OCI-LY3 (cell line): Measurements from ENCODE around the gene ZBTB16.

Experiments used
- H2AFZ ChIP-seq: fragments of 200-600, 300-600 bp; shearing (Covaris generic); 2 replicates; pipeline ENCODE4 v1.6.0; 2014; ENCODE audit warnings: antibody characterized with exemption, low read depth, low read length
- H3K27ac ChIP-seq: fragments of 200-600, 300-600 bp; sonication (generic); 2 replicates; pipeline ENCODE4 v1.5.1; 2014; ENCODE audit warnings: mild to moderate bottlenecking, low read length, moderate library complexity, mixed read lengths
- H3K27me3 ChIP-seq: fragments of 200-600, 300-600 bp; sonication (generic); 2 replicates; pipeline ENCODE4 v1.6.1; 2014; ENCODE audit warnings: low read depth, low read length, mixed read lengths
- H3K36me3 ChIP-seq: fragments of 200-600, 300-600 bp; sonication (generic); replicated peaks from 2 replicates; pipeline ENCODE3; 2014; ENCODE audit warnings: low read depth, low read length, mixed read lengths
- H3K4me1 ChIP-seq: fragments of 300-600, 200-600 bp; sonication (generic); 2 replicates; pipeline ENCODE4 v1.6.1; 2014; ENCODE audit warnings: low read length, mixed read lengths
- H3K4me2 ChIP-seq: fragments of 200-600, 300-600 bp; sonication (generic); 2 replicates; pipeline ENCODE4 v1.6.1; 2014; ENCODE audit warnings: low read length, mixed read lengths
- H3K4me3 ChIP-seq: fragments of 300-600, 200-600 bp; sonication (generic); 2 replicates; pipeline ENCODE4 v1.5.1; 2014; ENCODE audit warnings: antibody characterized with exemption, mild to moderate bottlenecking, low read length, moderate library complexity
- H3K79me2 ChIP-seq: fragments of 300-600, 200-600 bp; shearing (Covaris generic); 2 replicates; pipeline ENCODE4 v1.6.1; 2014; ENCODE audit warnings: mild to moderate bottlenecking, low read length, mixed read lengths
- H3K9ac ChIP-seq: fragments of 300-600, 200-600 bp; shearing (Covaris generic); 2 replicates; pipeline ENCODE4 v1.6.0; 2014; ENCODE audit warnings: mild to moderate bottlenecking, low read length, moderate library complexity
- H3K9me3 ChIP-seq: fragments of 200-600, 300-600 bp; shearing (Covaris generic); 2 replicates; pipeline ENCODE4 v1.6.1; 2014; ENCODE audit warnings: low read length, mixed read lengths; ENCODE audit not compliant: insufficient read depth
- H4K20me1 ChIP-seq: fragments of 200-600, 300-600 bp; sonication (generic); 2 replicates; pipeline ENCODE4 v1.6.1; 2016; ENCODE audit warnings: low read length, mixed read lengths; ENCODE audit not compliant: insufficient read depth
- EZH2phosphoT487 ChIP-seq: fragments of 200-600 bp; shearing (Covaris generic); IDR thresholded peaks from 2 replicates; pipeline ENCODE4 v1.6.1; 2018; ENCODE audit warnings: antibody characterized with exemption, mixed run types, low read depth
- TF ChIP-seq, protein P1 (sequence below): fragments of 200-600, 300-600 bp; sonication (generic); IDR thresholded peaks from 2 replicates; pipeline ENCODE4 v1.5.1; 2014; ENCODE audit warnings: antibody characterized with exemption, low read length, low read depth

Gene ZBTB16

DNA sequence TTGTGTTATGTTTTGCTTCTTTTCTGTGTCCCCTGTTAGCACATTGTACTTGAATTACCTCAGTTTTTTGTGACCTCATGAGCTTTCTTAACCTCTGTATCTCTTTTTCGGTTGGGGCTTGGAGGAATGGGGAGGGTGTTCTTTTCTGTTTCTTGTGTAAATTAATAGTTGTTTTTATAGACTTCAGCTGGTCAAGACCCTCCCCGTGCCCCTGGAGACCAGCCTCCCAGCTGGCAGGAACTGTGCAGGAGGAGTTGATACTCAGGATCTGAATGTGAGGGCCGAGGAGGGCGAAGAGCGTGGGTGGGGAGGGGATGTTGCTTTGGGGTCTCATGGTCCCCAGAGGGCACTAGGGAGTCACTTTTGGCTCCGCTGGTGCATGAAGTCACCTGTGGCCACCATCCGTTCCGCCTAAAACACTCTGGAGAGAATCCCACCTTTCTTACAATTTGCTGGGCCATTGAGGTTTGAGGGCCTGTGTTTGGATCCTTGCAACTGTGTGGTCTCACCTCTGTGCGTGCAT is 192.4 kb downstream of the ZBTB16 start:
- Histone ChIP-seq H4K20me1 (no peaks in the 10 kb centered on the region), H3K27ac (no peak overlapping the region), H3K4me1 (no peaks in the 10 kb centered on the region), H3K4me2 (no peak overlapping the region), H3K4me3 (no peak overlapping the region), H3K9ac (no peak overlapping the region), H3K79me2 (no peaks in the 10 kb centered on the region), H2AFZ (no peak overlapping the region), H3K9me3 (no peaks in the 10 kb centered on the region), H3K36me3 (no peaks in the 10 kb centered on the region), H3K27me3 (no peaks in the 10 kb centered on the region)
- no peak for TF ChIP-seq EZH2phosphoT487
- TF ChIP-seq, protein P1, sequence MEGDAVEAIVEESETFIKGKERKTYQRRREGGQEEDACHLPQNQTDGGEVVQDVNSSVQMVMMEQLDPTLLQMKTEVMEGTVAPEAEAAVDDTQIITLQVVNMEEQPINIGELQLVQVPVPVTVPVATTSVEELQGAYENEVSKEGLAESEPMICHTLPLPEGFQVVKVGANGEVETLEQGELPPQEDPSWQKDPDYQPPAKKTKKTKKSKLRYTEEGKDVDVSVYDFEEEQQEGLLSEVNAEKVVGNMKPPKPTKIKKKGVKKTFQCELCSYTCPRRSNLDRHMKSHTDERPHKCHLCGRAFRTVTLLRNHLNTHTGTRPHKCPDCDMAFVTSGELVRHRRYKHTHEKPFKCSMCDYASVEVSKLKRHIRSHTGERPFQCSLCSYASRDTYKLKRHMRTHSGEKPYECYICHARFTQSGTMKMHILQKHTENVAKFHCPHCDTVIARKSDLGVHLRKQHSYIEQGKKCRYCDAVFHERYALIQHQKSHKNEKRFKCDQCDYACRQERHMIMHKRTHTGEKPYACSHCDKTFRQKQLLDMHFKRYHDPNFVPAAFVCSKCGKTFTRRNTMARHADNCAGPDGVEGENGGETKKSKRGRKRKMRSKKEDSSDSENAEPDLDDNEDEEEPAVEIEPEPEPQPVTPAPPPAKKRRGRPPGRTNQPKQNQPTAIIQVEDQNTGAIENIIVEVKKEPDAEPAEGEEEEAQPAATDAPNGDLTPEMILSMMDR, result no peak

DNA sequence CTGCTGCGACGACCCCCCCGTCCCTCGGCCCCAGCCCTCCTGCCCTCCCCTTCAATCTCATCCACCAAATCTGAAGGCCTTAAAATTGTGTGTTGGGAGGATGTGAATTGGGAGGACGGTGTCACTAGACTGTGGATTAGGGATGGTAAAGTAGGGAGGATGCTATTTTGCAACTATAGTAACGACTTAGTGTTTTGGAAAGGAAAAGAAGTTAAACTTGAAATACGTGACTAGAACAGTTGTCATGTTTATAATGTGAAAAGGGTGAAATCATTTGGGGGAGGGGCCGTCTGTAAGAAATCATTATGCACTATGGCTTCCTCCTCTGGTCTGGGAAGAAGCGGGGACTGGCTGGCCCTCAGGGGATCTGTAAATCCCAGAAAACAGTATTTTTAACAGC is 193.3 kb downstream of the ZBTB16 start:
- no peak for TF ChIP-seq EZH2phosphoT487
- TF ChIP-seq, protein P1, result no peak
- Histone ChIP-seq H3K27ac (no peak overlapping the region), H3K4me3 (no peak overlapping the region), H2AFZ (no peak overlapping the region), H3K9me3 (no peaks in the 10 kb centered on the region), H3K4me2 (no peak overlapping the region), H4K20me1 (no peaks in the 10 kb centered on the region), H3K36me3 (no peaks in the 10 kb centered on the region), H3K9ac (no peak overlapping the region), H3K79me2 (no peaks in the 10 kb centered on the region), H3K27me3 (no peaks in the 10 kb centered on the region), H3K4me1 (no peaks in the 10 kb centered on the region)

DNA sequence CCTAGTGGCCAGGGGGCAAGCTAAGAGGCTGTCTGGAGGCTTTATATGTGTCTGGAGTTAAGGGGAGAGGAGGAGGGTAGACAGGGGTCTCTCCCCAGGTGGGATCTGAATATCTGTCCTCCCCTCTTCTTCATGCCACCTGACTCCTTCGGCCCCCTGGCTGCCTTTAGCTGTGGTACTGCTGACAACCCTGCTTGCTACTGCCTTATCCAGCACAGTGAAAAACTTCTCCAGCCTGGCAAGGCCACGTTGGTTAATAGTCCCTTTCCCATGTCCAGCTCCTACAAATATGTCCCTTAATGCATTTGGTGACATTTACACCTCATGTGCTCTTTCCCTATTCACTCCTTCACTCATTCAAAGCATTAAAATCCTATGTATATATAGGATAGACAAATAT is 194.3 kb downstream of the ZBTB16 start:
- no peak overlapping the region for H3K9ac ChIP-seq
- H3K4me3 ChIP-seq, result no peak overlapping the region
- H3K4me2 ChIP-seq, result no peak overlapping the region
- H3K27me3 ChIP-seq, result no peaks in the 10 kb centered on the region
- no peaks in the 10 kb centered on the region for H4K20me1 ChIP-seq
- H3K36me3 ChIP-seq, result no peaks in the 10 kb centered on the region
- H3K9me3 ChIP-seq, result no peaks in the 10 kb centered on the region
- TF ChIP-seq, protein P1, result no peak
- TF ChIP-seq EZH2phosphoT487, result no peak
- peaks cover 3% of the 10 kb centered on the region for H3K4me1 ChIP-seq
- no peak overlapping the region for H2AFZ ChIP-seq
- no peak overlapping the region for H3K27ac ChIP-seq
- H3K79me2 ChIP-seq, result no peaks in the 10 kb centered on the region

DNA sequence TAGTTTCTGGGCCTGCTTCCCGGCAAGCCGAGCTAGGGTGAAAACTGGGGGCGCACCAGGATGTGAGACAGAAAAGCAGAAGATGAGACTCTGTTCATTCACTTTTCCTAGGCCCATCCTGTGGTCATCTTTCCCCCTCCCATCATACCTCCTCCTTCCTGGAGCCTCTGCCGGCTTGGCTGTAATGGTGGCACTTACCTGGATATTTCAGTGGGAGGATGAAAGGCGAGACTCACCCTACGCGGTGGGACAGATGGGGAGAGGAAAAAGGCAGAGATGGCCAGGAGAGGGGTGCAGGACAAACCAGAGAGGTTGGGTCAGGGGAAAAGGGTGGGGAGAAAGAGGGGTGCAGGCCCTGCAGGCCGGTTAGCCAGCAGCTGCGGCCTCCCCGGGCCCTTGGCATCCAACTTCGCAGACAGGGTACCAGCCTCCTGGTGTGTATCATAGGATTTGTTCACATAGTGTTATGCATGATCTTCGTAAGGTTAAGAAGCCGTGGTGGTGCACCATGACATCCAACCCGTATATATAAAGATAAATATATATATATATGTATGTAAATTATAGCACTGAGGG is 195.1 kb downstream of the ZBTB16 start:
- Histone ChIP-seq H3K4me3 (no peak overlapping the region), H3K36me3 (no peaks in the 10 kb centered on the region), H3K9ac (no peak overlapping the region), H2AFZ (no peak overlapping the region), H4K20me1 (no peaks in the 10 kb centered on the region), H3K79me2 (no peaks in the 10 kb centered on the region), H3K27me3 (no peaks in the 10 kb centered on the region), H3K4me2 (no peak overlapping the region), H3K4me1 (peaks cover 8% of the 10 kb centered on the region), H3K9me3 (no peaks in the 10 kb centered on the region), H3K27ac (no peak overlapping the region)
- TF ChIP-seq EZH2phosphoT487, result no peak
- TF ChIP-seq, protein P1, result no peak
